ENCODE measurements around the gene OR4E2.
"Not testable (repeated sequence)": the region's sequence is repeated elsewhere in the genome, so short reads cannot be mapped to it uniquely, and the experiment has no call there.

GRCh38 chr14:21697662-21698061, 44.0 kb downstream of the OR4E2 start:
- TF ChIP-seq SUZ12 (IDR thresholded peaks at IDR 0.05); LEF1 (IDR thresholded peaks at IDR 0.05; ENCODE audit: borderline replicate concordance); FOXM1 (IDR thresholded peaks at IDR 0.05; ENCODE audit: borderline replicate concordance); ARNT (IDR thresholded peaks at IDR 0.05); L3MBTL2 (conservative IDR thresholded peaks at IDR 0.05); CTBP1 (IDR thresholded peaks at IDR 0.05; ENCODE audit: borderline replicate concordance); HDGF (IDR thresholded peaks at IDR 0.05; ENCODE audit: borderline replicate concordance); SP1 (IDR thresholded peaks at IDR 0.05); FOXK2 (IDR thresholded peaks at IDR 0.05): not testable (repeated sequence)
